Measurements from ENCODE around the gene MIB1.

Gene MIB1

GRCh38 chr18:21826196-21826595 lies 85.6 kb downstream of the MIB1 start:
- peaks cover 14% of the 10 kb centered on the region for H3K36me3 Mint-ChIP-seq (ENCODE audit: low read depth)
- peaks cover 16% of the 10 kb centered on the region for H3K4me1 Mint-ChIP-seq
- no peak overlapping the region for H3K4me3 Mint-ChIP-seq
- TF ChIP-seq CTCF (IDR thresholded peaks at IDR 0.05): no peak
- DNase-seq: no peak
- H3K27me3 Mint-ChIP-seq (ENCODE audit: low read depth, poor library complexity): no peaks in the 10 kb centered on the region
- H3K27ac Mint-ChIP-seq: no peak overlapping the region
- no peaks in the 10 kb centered on the region for H3K9me3 Mint-ChIP-seq

- Mint-ChIP-seq H3K4me1 (peaks cover 22% of the 10 kb centered on the region), H3K4me3 (no peak overlapping the region), H3K36me3 (ENCODE audit: low read depth) (peaks cover 9% of the 10 kb centered on the region), H3K27ac (no peak overlapping the region), H3K9me3 (no peaks in the 10 kb centered on the region), H3K27me3 (ENCODE audit: low read depth, poor library complexity) (no peaks in the 10 kb centered on the region)
- no peak for TF ChIP-seq CTCF (IDR thresholded peaks at IDR 0.05)
- DNase-seq: no peak
Observed at GRCh38 chr18:21826641-21827302, 86.2 kb downstream of the MIB1 start.

- Mint-ChIP-seq H3K4me3 (no peak overlapping the region), H3K4me1 (peaks cover 23% of the 10 kb centered on the region), H3K9me3 (no peaks in the 10 kb centered on the region), H3K27ac (no peak overlapping the region), H3K27me3 (ENCODE audit: low read depth, poor library complexity) (no peaks in the 10 kb centered on the region), H3K36me3 (ENCODE audit: low read depth) (peaks cover 13% of the 10 kb centered on the region)
- no peak for DNase-seq
- no peak for TF ChIP-seq CTCF (IDR thresholded peaks at IDR 0.05)
Observed at GRCh38 chr18:21830532-21830931, 89.9 kb downstream of the MIB1 start.

GRCh38 chr18:21831413-21831831 lies 90.8 kb downstream of the MIB1 start:
- peaks cover 23% of the 10 kb centered on the region for H3K4me1 Mint-ChIP-seq
- H3K27ac Mint-ChIP-seq: peak overlapping the region; percentile 76
- H3K4me3 Mint-ChIP-seq: peak overlapping the region; percentile 14
- peaks cover 13% of the 10 kb centered on the region for H3K36me3 Mint-ChIP-seq (ENCODE audit: low read depth)
- H3K27me3 Mint-ChIP-seq (ENCODE audit: low read depth, poor library complexity): no peaks in the 10 kb centered on the region
- DNase-seq: no peak
- H3K9me3 Mint-ChIP-seq: no peaks in the 10 kb centered on the region
- TF ChIP-seq CTCF (IDR thresholded peaks at IDR 0.05): no peak

GRCh38 chr18:21833604-21834298 lies 93.2 kb downstream of the MIB1 start:
- peak overlapping the region; percentile 3 for H3K27ac Mint-ChIP-seq
- peaks cover 23% of the 10 kb centered on the region for H3K4me1 Mint-ChIP-seq
- H3K9me3 Mint-ChIP-seq: no peaks in the 10 kb centered on the region
- no peak for DNase-seq
- peaks cover 24% of the 10 kb centered on the region for H3K36me3 Mint-ChIP-seq (ENCODE audit: low read depth)
- H3K27me3 Mint-ChIP-seq (ENCODE audit: low read depth, poor library complexity): no peaks in the 10 kb centered on the region
- no peak overlapping the region for H3K4me3 Mint-ChIP-seq
- TF ChIP-seq CTCF (IDR thresholded peaks at IDR 0.05): no peak

GRCh38 chr18:21834299-21834660 lies 93.7 kb downstream of the MIB1 start:
- no peaks in the 10 kb centered on the region for H3K27me3 Mint-ChIP-seq (ENCODE audit: low read depth, poor library complexity)
- no peak for DNase-seq
- TF ChIP-seq CTCF (IDR thresholded peaks at IDR 0.05): no peak
- peaks cover 30% of the 10 kb centered on the region for H3K36me3 Mint-ChIP-seq (ENCODE audit: low read depth)
- H3K27ac Mint-ChIP-seq: peak overlapping the region; percentile 3
- peaks cover 23% of the 10 kb centered on the region for H3K4me1 Mint-ChIP-seq
- H3K4me3 Mint-ChIP-seq: no peak overlapping the region
- no peaks in the 10 kb centered on the region for H3K9me3 Mint-ChIP-seq
